K562 (cell line): Measurements from ENCODE around the gene NABP2. TPM values are rescaled to one million over a fixed set of nuclear protein-coding genes. Genes with fewer than 3 reads are reported as not detected.

Experiments
- ETV1 ChIP-seq: fragments of 450-650 bp; conservative IDR thresholded peaks from 2 replicates; pipeline ENCODE4 v1.6.1; 2016; ENCODE audit warnings: missing genetic modification characterization, control low read depth, low read depth, missing compliant biosample characterization
- FIP1L1 ChIP-seq: fragments of 200-400 bp; formaldehyde crosslinking; IDR thresholded peaks from 2 replicates; pipeline ENCODE4 v1.6.1; 2018; ENCODE audit warnings: mild to moderate bottlenecking, low read depth, low read length; ENCODE audit not compliant: poor library complexity, severe bottlenecking
- HOXB6 ChIP-seq: fragments of 250-450 bp; sonication (Bioruptor Pico); IDR thresholded peaks from 2 replicates; pipeline ENCODE4 v1.5.1; 2022; ENCODE audit warnings: mild to moderate bottlenecking, borderline replicate concordance
- MAFK ChIP-seq: IDR thresholded peaks from 2 replicates; pipeline ENCODE4 v1.6.1; 2011; ENCODE audit warnings: low read length, improper control_type of control experiment
- MTA3 ChIP-seq: fragments of 450-650 bp; formaldehyde crosslinking; IDR thresholded peaks from 2 replicates; pipeline ENCODE4 v1.6.1; 2017; ENCODE audit warnings: mild to moderate bottlenecking, borderline replicate concordance
- NFRKB ChIP-seq: fragments of 450-650 bp; IDR thresholded peaks from 2 replicates; pipeline ENCODE4 v1.6.1; 2016; ENCODE audit warnings: low read depth
- POLR3A ChIP-seq: IDR thresholded peaks from 2 replicates; pipeline ENCODE4 v1.6.1; 2011; ENCODE audit warnings: borderline replicate concordance, mild to moderate bottlenecking, moderate library complexity; ENCODE audit not compliant: insufficient read length, insufficient read depth; ENCODE audit errors: extremely low read depth
- RAD21 ChIP-seq, 2 experiments: fragments of 250-450 bp in 1 of 2; fragments of 450-650 bp in 1 of 2; sonication (Bioruptor Pico) in 1 of 2; formaldehyde crosslinking in 1 of 2; IDR thresholded peaks in 1 of 2; conservative IDR thresholded peaks in 1 of 2; 2 replicates each; pipeline versions ENCODE4 v1.4.0 to v1.8.0; 2020 to 2022; ENCODE audit warnings: mild to moderate bottlenecking in 2 of 2, moderate library complexity in 1 of 2
- RBM17 ChIP-seq: fragments of 200-400 bp; formaldehyde crosslinking; IDR thresholded peaks from 2 replicates; pipeline ENCODE4 v1.6.1; 2017; ENCODE audit warnings: low read depth, mild to moderate bottlenecking, low read length, borderline replicate concordance
- SAP30 ChIP-seq: fragments of 200-600 bp; sonication (generic); IDR thresholded peaks from 2 replicates; pipeline ENCODE4 v1.6.1; 2012; ENCODE audit warnings: borderline replicate concordance, low read depth, mild to moderate bottlenecking, moderate library complexity, low read length, control low read depth, inconsistent platforms; ENCODE audit not compliant: insufficient read depth, poor library complexity, severe bottlenecking
- SNIP1 ChIP-seq: fragments of 450-650 bp; IDR thresholded peaks from 2 replicates; pipeline ENCODE4 v1.7.1; 2017; ENCODE audit warnings: low read depth, mild to moderate bottlenecking
- TSC22D4 ChIP-seq: fragments of 450-650 bp; IDR thresholded peaks from 2 replicates; pipeline ENCODE4 v1.6.1; 2016; ENCODE audit warnings: missing genetic modification characterization, missing biosample characterization, control low read depth
- UBTF ChIP-seq, 2 experiments: IDR thresholded peaks; 2 replicates each; pipeline ENCODE4 v1.6.1; 2012; ENCODE audit warnings: improper control_type of control experiment in 2 of 2, low read depth in 2 of 2, low read length in 2 of 2, borderline replicate concordance in 1 of 2
- ZBTB11 ChIP-seq, 3 experiments: fragments of 200-800 bp in 1 of 3; fragments of 250-450 bp in 1 of 3; fragments of 450-650 bp in 1 of 3; sonication (Bioruptor Pico) in 1 of 3; sonication (Bioruptor generic) in 1 of 3; formaldehyde crosslinking in 1 of 3; IDR thresholded peaks; 2 replicates each; pipeline versions ENCODE4 v1.6.1 to v1.8.0; 2016 to 2022; ENCODE audit warnings: mild to moderate bottlenecking in 2 of 3, missing genetic modification characterization in 2 of 3, missing compliant biosample characterization in 1 of 3, moderate library complexity in 1 of 3
- ZBTB12 ChIP-seq: fragments of 250-450 bp; sonication (Bioruptor Pico); IDR thresholded peaks from 2 replicates; pipeline ENCODE4 v1.4.0; 2020
- ZNF175 ChIP-seq: fragments of 200-800 bp; sonication (Bioruptor generic); IDR thresholded peaks from 2 replicates; pipeline ENCODE4 v1.6.1; 2016; ENCODE audit warnings: low read depth, mild to moderate bottlenecking, missing genetic modification characterization, missing compliant biosample characterization
- ZZZ3 ChIP-seq: fragments of 450-650 bp; IDR thresholded peaks from 2 replicates; pipeline ENCODE4 v1.6.1; 2016; ENCODE audit warnings: antibody characterized with exemption, mild to moderate bottlenecking, moderate library complexity
- polyA plus RNA-seq, 8 experiments: library from polyadenylated mRNA; depleted of rRNA in 4 of 8; stranded (reverse) in 5 of 8; unstranded in 3 of 8; fragments of >200 nt; fragmentation: Nextera tagmentation in 2 of 8; fragmentation: Illumina TruSeq in 1 of 8; extraction: Ambion mirVana in 2 of 8; extraction: Trizol in 1 of 8; gene quantifications; 2 replicates each; pipeline versions ENCODE4 v1.2.1 to v1.2.3, GENCODE V29; 2011 to 2014; ENCODE audit warnings: inconsistent platforms in 1 of 8, missing spikeins in 1 of 8
- total RNA-seq, 7 experiments: library from RNA; depleted of rRNA in 6 of 7; stranded (reverse); fragments of >200 nt in 6 of 7; fragmentation: Illumina TruSeq in 2 of 7; extraction: Trizol in 2 of 7; gene quantifications; 2 replicates each; pipeline versions ENCODE4 v1.2.1 to v1.2.3, GENCODE V29; 2011 to 2021; ENCODE audit warnings: low replicate concordance in 1 of 7

NABP2 gene
- total and polyA plus RNA-seq, 9 of the 15 experiments (the other 6 are each of a cell fraction or from before 2014, with no cell fraction given), result 11.3 to 60.6 (median 43.5) TPM

- no peak for TF ChIP-seq RBM17
- peak; percentile 30 for TF ChIP-seq SAP30
- no peak; the same call in 1 of the 2 replicates for TF ChIP-seq MTA3
- TF ChIP-seq ZNF175, result 0 out of 2 replicates have a peak, but pooled peaks have one; percentile 45
- peak; percentile 60 to 91 (median 61); a peak in 4 of 6 replicates for TF ChIP-seq ZBTB11 (CRISPR knock-in tag; IDR thresholded peaks at IDR 0.05)
- no peak for TF ChIP-seq HOXB6
- TF ChIP-seq ZBTB12 (CRISPR knock-in tag), result 0 out of 2 replicates have a peak, but pooled peaks have one; percentile 47
- TF ChIP-seq TSC22D4 (tag), result no peak
- TF ChIP-seq RAD21 (CRISPR knock-in tag; conservative IDR thresholded peaks at IDR 0.05 in 1 of 2, IDR thresholded peaks at IDR 0.05 in 1 of 2), result peak; percentile 77
- TF ChIP-seq POLR3A, result no peak
- no peak for TF ChIP-seq SNIP1
- peak; percentile 86 for TF ChIP-seq ZZZ3
- TF ChIP-seq ETV1 (tag), result peak; percentile 85
- peak; percentile 42 for TF ChIP-seq FIP1L1
- 0 out of 2 replicates have a peak, but pooled peaks have one; percentile 16 for TF ChIP-seq NFRKB
- peak in 1 of 2 experiments; percentile 68; a peak in 1 of 4 replicates for TF ChIP-seq UBTF (IDR thresholded peaks at IDR 0.05; ENCODE audit: borderline replicate concordance in 1 of 2, low read depth in 2 of 2, low read length in 2 of 2)
- 0 out of 2 replicates have a peak, but pooled peaks have one; percentile 1 for TF ChIP-seq MAFK
Observed at GRCh38 chr12:56224102-56224701, at the start of gene NABP2 (continued).
